ENCODE data around the gene ERVW-1.

DNA sequence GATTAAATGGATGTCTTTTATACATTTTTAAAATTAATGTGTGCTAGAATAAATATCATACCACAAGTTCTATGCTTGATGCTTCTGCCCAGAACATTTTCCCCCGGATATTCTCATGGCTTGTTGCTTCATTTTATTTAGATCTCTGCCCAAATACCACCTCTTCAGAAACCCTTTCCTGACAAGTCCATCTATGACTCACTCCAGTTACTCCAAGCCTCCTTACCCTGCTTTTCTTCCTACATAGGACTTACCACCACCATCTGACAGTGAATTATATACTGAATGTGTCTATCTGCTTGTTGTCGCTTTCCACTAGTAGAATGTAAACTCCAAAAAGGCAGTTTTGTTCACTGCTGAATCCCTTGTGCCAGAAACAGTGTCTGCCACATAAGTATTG lies 19.1 kb upstream of the ERVW-1 start:
- TF ChIP-seq, protein P1, sequence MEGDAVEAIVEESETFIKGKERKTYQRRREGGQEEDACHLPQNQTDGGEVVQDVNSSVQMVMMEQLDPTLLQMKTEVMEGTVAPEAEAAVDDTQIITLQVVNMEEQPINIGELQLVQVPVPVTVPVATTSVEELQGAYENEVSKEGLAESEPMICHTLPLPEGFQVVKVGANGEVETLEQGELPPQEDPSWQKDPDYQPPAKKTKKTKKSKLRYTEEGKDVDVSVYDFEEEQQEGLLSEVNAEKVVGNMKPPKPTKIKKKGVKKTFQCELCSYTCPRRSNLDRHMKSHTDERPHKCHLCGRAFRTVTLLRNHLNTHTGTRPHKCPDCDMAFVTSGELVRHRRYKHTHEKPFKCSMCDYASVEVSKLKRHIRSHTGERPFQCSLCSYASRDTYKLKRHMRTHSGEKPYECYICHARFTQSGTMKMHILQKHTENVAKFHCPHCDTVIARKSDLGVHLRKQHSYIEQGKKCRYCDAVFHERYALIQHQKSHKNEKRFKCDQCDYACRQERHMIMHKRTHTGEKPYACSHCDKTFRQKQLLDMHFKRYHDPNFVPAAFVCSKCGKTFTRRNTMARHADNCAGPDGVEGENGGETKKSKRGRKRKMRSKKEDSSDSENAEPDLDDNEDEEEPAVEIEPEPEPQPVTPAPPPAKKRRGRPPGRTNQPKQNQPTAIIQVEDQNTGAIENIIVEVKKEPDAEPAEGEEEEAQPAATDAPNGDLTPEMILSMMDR (IDR thresholded peaks at IDR 0.05; ENCODE audit: borderline replicate concordance, extremely low read depth, low read length, poor library complexity, severe bottlenecking), result no peak
- no peak for TF ChIP-seq EZH2 (IDR thresholded peaks at IDR 0.05; ENCODE audit: borderline replicate concordance, low read depth, low read length, severe bottlenecking)

Data from DND-41 (cell line).